GM23338 (cell line): ENCODE data around the gene XYLB. TPM values are rescaled to one million over a fixed set of nuclear protein-coding genes. Genes with fewer than 3 reads are reported as not detected.

Experiments used
- REST ChIP-seq: IDR thresholded peaks from one replicate; pipeline ENCODE4 v1.6.1; 2018; ENCODE audit warnings: antibody characterized with exemption; ENCODE audit not compliant: unreplicated experiment
- STAT1 ChIP-seq: IDR thresholded peaks from one replicate; pipeline ENCODE4 v1.6.1; 2016; ENCODE audit warnings: antibody characterized with exemption; ENCODE audit not compliant: unreplicated experiment
- ZNF462 ChIP-seq: fragments of 250-450 bp; sonication (Bioruptor Pico); IDR thresholded peaks from 2 replicates; pipeline ENCODE4 v1.5.0; 2020; ENCODE audit warnings: mild to moderate bottlenecking, moderate library complexity
- polyA plus RNA-seq: library from polyadenylated mRNA; unstranded; fragments of >200 nt; fragmentation: Nextera tagmentation; extraction: Ambion mirVana; gene quantifications from 2 replicates; pipeline ENCODE4 v1.2.1, GENCODE V29; 2016
- total RNA-seq: library from RNA; depleted of rRNA; stranded (reverse); fragments of >200 nt; shearing (Covaris generic); gene quantifications from 2 replicates; pipeline ENCODE4 v1.2.3, GENCODE V29; 2014

XYLB gene
- total and polyA plus RNA-seq, 2 experiments from 2014 or later, result 1.6 to 3.3 TPM

GRCh38 chr3:38383156-38383875 lies 36.7 kb downstream of the XYLB start (continued):
- TF ChIP-seq ZNF462 (no peak), STAT1 (no peak), REST (no peak)
